Pancreas (tissue), 10 donors: ENCODE data around the gene FBXO31. TPM values are rescaled to one million over a fixed set of nuclear protein-coding genes. Genes with fewer than 3 reads are reported as not detected.
"Not testable (repeated sequence)": the region's sequence is repeated elsewhere in the genome, so short reads cannot be mapped to it uniquely, and the experiment has no call there.

Experiments used
- ATAC-seq, 4 donors: fragments of 200-7000 bp; cut with Tn5 transposase; one replicate each; pipeline versions ENCODE4 v1.8.0 to v1.9.1; 2020; ENCODE audit warnings: mild to moderate bottlenecking in 4 of 4, moderate library complexity in 4 of 4
- DNase-seq, 6 donors: peaks; one replicate each; pipeline ENCODE4 v3.0.0-alpha.2; 2020
- FAIRE-seq: peaks from 2 replicates; lab custom pipeline; 2012; peaks lifted over from hg19 to GRCh38; lab: Jason Lieb, UNC
- H3K27ac ChIP-seq, 4 donors: fragments of 200-600 bp; sonication (generic); 1 replicate in 3 of 4; 2 replicates in 1 of 4; pipeline versions ENCODE4 v1.5.0 to v1.8.0; 2020
- H3K27me3 ChIP-seq, 4 donors: fragments of 200-600 bp; one replicate each; pipeline ENCODE4 v1.8.0; 2021
- H3K36me3 ChIP-seq, 3 donors: fragments of 200-600 bp; sonication (generic) in 1 of 3; one replicate each; pipeline versions ENCODE4 v1.5.0 to v1.8.0; 2020 to 2021
- H3K4me1 ChIP-seq, 3 donors: fragments of 200-600 bp; one replicate each; pipeline ENCODE4 v1.8.0; 2021
- H3K4me3 ChIP-seq, 4 donors: fragments of 200-600 bp; sonication (generic) in 2 of 4; one replicate each; pipeline versions ENCODE4 v1.5.0 to v1.8.0; 2020 to 2021
- H3K9me3 ChIP-seq, 4 donors: fragments of 200-600 bp; one replicate each; pipeline ENCODE4 v1.8.0; 2021
- WGBS, 2 donors: extraction: QIAGEN DNeasy Blood & Tissue Kit; methylation state at CpG; one replicate each; pipeline ENCODE4 v1.1.7; 2013; 5-methylcytosine and 5-hydroxymethylcytosine counted together
- intact Hi-C, 3 donors: fragments of 100-400 bp; cut with DNase I; formaldehyde crosslinking; loops; one replicate each; pipeline versions ENCODE4 v1.11.1 to v1.14.2; 2022
- polyA plus RNA-seq, 2 donors: library from polyadenylated mRNA; stranded (reverse); fragments of 200-250 nt; gene quantifications; one replicate each; pipeline ENCODE4 v1.2.3, GENCODE V29; 2013
- total RNA-seq, 6 donors: library from RNA; stranded (reverse); fragmentation: NEBNext Ultra II Directional in 4 of 6; extraction: Animal tissue kit (Norgen Biotek cat#: 25700) in 4 of 6; gene quantifications; one replicate each; pipeline versions ENCODE4 v1.2.1 to v1.2.4, GENCODE V29; 2021 to 2023
- TF ChIP-seq, protein P1 (sequence below), 4 donors: fragments of 200-600 bp; sonication (generic) in 3 of 4; IDR thresholded peaks; one replicate each; pipeline versions ENCODE4 v1.5.0 to v1.8.0; 2021; ENCODE audit warnings: antibody characterized with exemption in 4 of 4
- donor health status: healthy with polysubstance abuse.
- donor health status: DM: no; HTN: no; CAD: no; lungs with moderate emphysema.
- donor health status: DM: no; HTN: no; CAD: no.
- donor health status: control.
- donor health status: control.
- donor health status: Bipolar disorder and iron deficiency.
- donor health status: DM: yes; HTN: yes; CAD: no.
- donor health status: DM: no; HTN: no; CAD: no.
- donor health status: DM: no; HTN: no; CAD: no.
- donor health status: DM: yes; HTN: yes; CAD: no.

Gene FBXO31
- total and polyA plus RNA-seq, 8 donors = 18.8 to 37.3 (median 24.9) TPM

DNA sequence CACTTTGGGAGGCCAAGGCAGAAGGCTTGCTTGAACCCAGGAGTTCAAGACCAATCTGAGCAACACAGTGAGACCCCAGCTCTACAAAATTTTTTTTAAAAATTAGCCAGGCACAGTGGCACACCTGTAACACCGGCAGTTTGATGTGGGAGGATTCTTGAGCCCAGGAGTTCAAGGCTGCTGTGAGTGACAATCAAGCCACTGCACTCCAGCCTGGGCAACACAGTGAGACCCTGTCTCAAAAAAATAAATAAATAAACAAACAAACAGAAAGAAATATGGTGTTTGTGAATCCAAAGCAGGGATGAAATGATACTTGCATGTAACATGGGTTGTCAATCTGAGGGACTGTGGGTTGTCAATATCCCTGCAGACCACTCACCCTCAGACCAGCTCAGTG lies 16.6 kb downstream of the FBXO31 start:
- FAIRE-seq (no peak), DNase-seq (no peak), ATAC-seq (no peak)
- Histone ChIP-seq H3K4me1 (peaks cover 0 to 7% (median 6%) of the 10 kb centered on the region in 3 donors), H3K27me3 (no peaks in the 10 kb centered on the region), H3K27ac (no peak overlapping the region), H3K9me3 (no peaks in the 10 kb centered on the region), H3K4me3 (no peak overlapping the region), H3K36me3 (no peaks in the 10 kb centered on the region)
- intact Hi-C loops = no loop called here
- 80 to 88% methylated on average over 1 of the region's 1 CpG for WGBS, 2 donors
- TF ChIP-seq, protein P1, sequence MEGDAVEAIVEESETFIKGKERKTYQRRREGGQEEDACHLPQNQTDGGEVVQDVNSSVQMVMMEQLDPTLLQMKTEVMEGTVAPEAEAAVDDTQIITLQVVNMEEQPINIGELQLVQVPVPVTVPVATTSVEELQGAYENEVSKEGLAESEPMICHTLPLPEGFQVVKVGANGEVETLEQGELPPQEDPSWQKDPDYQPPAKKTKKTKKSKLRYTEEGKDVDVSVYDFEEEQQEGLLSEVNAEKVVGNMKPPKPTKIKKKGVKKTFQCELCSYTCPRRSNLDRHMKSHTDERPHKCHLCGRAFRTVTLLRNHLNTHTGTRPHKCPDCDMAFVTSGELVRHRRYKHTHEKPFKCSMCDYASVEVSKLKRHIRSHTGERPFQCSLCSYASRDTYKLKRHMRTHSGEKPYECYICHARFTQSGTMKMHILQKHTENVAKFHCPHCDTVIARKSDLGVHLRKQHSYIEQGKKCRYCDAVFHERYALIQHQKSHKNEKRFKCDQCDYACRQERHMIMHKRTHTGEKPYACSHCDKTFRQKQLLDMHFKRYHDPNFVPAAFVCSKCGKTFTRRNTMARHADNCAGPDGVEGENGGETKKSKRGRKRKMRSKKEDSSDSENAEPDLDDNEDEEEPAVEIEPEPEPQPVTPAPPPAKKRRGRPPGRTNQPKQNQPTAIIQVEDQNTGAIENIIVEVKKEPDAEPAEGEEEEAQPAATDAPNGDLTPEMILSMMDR (IDR thresholded peaks at IDR 0.05) = no peak

DNA sequence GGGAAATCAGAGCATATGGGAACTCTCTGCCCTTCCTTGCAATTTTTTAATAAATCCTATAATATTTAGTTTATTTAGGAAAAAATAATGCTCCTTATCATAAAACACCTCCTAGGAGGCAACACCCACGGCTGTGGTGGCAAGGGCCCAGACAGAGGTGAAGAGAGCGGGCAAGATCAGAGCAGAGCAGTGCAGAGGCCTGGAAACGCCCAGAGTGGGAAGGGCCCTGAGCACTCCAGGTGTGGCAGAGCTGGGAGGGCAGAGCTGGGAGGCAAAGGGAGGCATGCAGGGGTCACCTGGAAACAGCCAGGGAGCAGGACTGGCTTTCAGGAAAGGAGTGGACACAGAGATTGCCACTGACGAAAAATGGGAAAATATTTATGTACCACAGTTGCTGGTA lies 17.3 kb downstream of the FBXO31 start:
- Histone ChIP-seq H3K27ac (no peak overlapping the region), H3K9me3 (no peaks in the 10 kb centered on the region), H3K27me3 (no peaks in the 10 kb centered on the region), H3K4me3 (no peak overlapping the region), H3K36me3 (no peaks in the 10 kb centered on the region), H3K4me1 (peaks cover 0 to 7% (median 6%) of the 10 kb centered on the region in 3 donors)
- FAIRE-seq = no peak
- TF ChIP-seq, protein P1 (IDR thresholded peaks at IDR 0.05) = no peak
- 63 to 71% methylated on average over 4 of the region's 4 CpGs for WGBS, 2 donors
- intact Hi-C loops = no loop called here
- peak in 1 of 4 donors; percentile 37 for ATAC-seq
- peak in 1 of 6 donors; percentile 19 for DNase-seq

GRCh38 chr16:87365021-87365713 lies 18.4 kb downstream of the FBXO31 start:
- no peak overlapping the region for H3K27ac ChIP-seq
- H3K27me3 ChIP-seq = no peaks in the 10 kb centered on the region
- H3K4me1 ChIP-seq = peaks cover 0 to 7% (median 6%) of the 10 kb centered on the region in 3 donors
- TF ChIP-seq, protein P1 (IDR thresholded peaks at IDR 0.05) = no peak
- ATAC-seq = no peak
- DNase-seq = no peak
- intact Hi-C loops = no loop called here
- H3K9me3 ChIP-seq = no peaks in the 10 kb centered on the region
- no peaks in the 10 kb centered on the region for H3K36me3 ChIP-seq
- 87 to 88% methylated on average over 13 of the region's 13 CpGs for WGBS, 2 donors
- FAIRE-seq = no peak
- H3K4me3 ChIP-seq = no peak overlapping the region

GRCh38 chr16:87363771-87364455 lies 19.7 kb downstream of the FBXO31 start:
- H3K27ac ChIP-seq = peak overlapping the region in 2 of 4 donors; percentile 22 to 33
- peaks cover 0 to 12% (median 0%) of the 10 kb centered on the region in 3 donors for H3K36me3 ChIP-seq
- DNase-seq (peak in 2 of 6 donors; percentile 16 to 53), ATAC-seq (peak; percentile 42 to 79 (median 76)), FAIRE-seq (no peak)
- TF ChIP-seq, protein P1 (IDR thresholded peaks at IDR 0.05) = no peak
- H3K4me1 ChIP-seq = peaks cover 0 to 7% (median 6%) of the 10 kb centered on the region in 3 donors
- H3K9me3 ChIP-seq = no peaks in the 10 kb centered on the region
- H3K27me3 ChIP-seq = no peaks in the 10 kb centered on the region
- intact Hi-C loops = no loop called here
- WGBS, 2 donors = 35 to 36% methylated on average over 17 of the region's 17 CpGs
- no peak overlapping the region for H3K4me3 ChIP-seq

DNA sequence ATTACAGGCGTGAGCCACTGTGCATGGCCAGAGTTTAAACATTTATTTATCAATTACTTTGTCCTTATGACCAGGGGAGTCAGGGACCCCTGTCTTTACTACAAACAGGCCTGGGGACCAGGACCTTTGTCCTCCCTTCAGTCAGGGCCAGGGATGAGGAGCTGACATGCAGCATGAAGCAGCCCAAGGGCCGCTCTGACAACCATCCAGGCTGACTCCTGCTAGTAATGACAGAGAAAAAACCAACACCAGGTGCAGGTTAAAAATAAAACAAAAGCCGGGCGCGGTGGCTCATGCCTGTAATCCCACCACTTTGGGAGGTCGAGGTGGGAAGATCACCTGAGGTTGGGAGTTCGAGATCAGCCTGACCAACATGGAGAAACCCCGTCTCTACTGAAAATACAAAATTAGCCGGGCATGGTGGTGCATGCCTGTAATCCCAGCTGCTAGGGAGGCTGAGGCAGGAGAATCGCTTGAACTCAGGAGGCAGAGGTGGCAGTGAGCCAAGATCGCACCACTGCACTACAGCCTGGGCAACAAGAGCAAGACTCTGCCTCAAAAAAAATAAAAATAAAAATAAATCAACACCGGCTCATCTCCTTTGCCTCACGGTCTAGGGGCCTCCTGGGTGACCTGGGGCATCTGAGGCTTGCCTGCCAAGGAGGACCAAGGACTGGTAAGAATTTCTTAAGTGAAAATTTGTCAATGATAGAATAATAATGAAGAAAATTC lies 20.6 kb downstream of the FBXO31 start:
- ATAC-seq, H3K4me1 ChIP-seq, H3K4me3 ChIP-seq, FAIRE-seq, intact Hi-C loops, H3K27me3 ChIP-seq, H3K9me3 ChIP-seq: not testable (repeated sequence)
- Histone ChIP-seq H3K27ac (peak overlapping the region in 1 of 4 donors; percentile 17), H3K36me3 (peaks cover 0 to 13% (median 0%) of the 10 kb centered on the region in 3 donors)
- DNase-seq = peak in 2 of 6 donors; percentile 23 to 28
- 91 to 93% methylated on average over 13 of the region's 13 CpGs for WGBS, 2 donors
